ENCODE data around the gene FOXD1. TPM values are rescaled to one million over a fixed set of nuclear protein-coding genes. Genes with fewer than 3 reads are reported as not detected.

Gene FOXD1
- polyA plus RNA-seq, 1 donor from 2014 or later: not detected

Other genes starting within 250 kb of the FOXD1 start
- gene BTF3, start 49.7 kb upstream of the FOXD1 start, polyA plus RNA-seq: 735 TPM
- gene ANKRA2, start 116.9 kb upstream of the FOXD1 start, polyA plus RNA-seq: 19.3 TPM
- gene UTP15, start 117.0 kb upstream of the FOXD1 start, polyA plus RNA-seq: 11.0 TPM
- not detected for gene ARHGEF28, start 177.4 kb upstream of the FOXD1 start, polyA plus RNA-seq

All from IgD-negative memory B cell (primary cell).